COLO829 (cell line): ENCODE data around the gene NT5DC2.
A peak's percentile ranks its signal among the peaks of the same experiment; 100 is the strongest.

Source experiments
- DNase-seq: peaks from one replicate; pipeline ENCODE4 v3.0.0; 2012; ENCODE audit warnings: low spot score

NT5DC2 gene

GRCh38 chr3:52524752-52525679 is 8.6 kb downstream of the NT5DC2 start:
- no peak for DNase-seq

DNA sequence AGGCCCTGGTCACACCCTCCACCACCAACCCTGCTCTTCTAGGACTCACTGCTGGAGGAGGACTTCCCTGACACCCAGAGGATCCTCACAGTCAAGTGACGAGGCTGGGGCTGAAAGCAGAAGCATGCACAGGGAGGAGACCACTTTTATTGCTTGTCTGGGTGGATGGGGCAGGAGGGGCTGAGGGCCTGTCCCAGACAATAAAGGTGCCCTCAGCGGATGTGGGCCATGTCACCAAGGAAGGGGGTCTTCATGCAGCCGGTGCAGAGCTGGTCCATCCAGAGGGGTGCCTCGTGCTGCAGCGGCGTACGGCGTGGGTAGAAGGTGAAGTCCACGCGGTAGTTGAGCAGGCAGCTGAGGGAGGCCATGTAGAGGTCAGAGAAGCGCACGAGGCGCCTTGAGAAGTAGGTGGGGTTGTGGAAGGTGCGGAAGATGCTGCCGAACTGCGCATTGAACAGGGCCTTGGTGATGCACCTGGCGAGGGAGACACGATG is 9.4 kb downstream of the NT5DC2 start:
- DNase-seq = no peak

DNA sequence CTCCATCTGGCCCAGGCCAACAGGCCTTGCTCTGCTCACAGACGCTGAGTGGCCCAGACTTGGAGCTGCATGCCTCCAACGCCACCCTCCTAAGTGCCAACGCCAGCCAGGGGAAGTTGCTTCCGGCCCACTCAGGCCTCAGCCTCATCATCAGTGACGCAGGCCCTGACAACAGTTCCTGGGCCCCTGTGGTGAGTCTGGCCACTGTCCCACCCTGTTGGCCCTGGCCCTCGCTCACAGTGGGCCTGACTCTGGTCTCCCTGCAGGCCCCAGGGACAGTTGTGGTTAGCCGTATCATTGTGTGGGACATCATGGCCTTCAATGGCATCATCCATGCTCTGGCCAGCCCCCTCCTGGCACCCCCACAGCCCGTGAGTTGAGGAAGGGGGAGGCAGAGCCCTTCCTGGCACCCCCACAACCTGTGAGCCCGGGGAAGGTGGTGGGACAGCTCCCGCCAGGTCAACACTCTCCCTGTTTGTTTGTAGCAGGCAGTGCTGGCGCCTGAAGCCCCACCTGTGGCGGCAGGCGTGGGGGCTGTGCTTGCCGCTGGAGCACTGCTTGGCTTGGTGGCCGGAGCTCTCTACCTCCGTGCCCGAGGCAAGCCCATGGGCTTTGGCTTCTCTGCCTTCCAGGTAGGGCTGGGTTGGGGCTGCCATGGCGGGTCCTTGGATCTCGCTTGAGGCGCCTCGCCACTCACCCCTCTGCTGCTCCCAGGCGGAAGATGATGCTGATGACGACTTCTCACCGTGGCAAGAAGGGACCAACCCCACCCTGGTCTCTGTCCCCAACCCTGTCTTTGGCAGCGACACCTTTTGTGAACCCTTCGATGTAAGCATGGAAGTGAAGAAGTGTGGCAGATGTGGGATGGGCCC is 10.0 kb downstream of the NT5DC2 start:
- DNase-seq = no peak

GRCh38 chr3:52522651-52523251 is 10.9 kb downstream of the NT5DC2 start:
- no peak for DNase-seq

GRCh38 chr3:52521881-52522650 is 11.6 kb downstream of the NT5DC2 start:
- DNase-seq = no peak

GRCh38 chr3:52521488-52521824 is 12.2 kb downstream of the NT5DC2 start:
- DNase-seq = no peak

- no peak for DNase-seq
Measured at GRCh38 chr3:52520716-52521487, 12.8 kb downstream of the NT5DC2 start.

- no peak for DNase-seq
Measured at GRCh38 chr3:52520141-52520667, 13.5 kb downstream of the NT5DC2 start.

DNA sequence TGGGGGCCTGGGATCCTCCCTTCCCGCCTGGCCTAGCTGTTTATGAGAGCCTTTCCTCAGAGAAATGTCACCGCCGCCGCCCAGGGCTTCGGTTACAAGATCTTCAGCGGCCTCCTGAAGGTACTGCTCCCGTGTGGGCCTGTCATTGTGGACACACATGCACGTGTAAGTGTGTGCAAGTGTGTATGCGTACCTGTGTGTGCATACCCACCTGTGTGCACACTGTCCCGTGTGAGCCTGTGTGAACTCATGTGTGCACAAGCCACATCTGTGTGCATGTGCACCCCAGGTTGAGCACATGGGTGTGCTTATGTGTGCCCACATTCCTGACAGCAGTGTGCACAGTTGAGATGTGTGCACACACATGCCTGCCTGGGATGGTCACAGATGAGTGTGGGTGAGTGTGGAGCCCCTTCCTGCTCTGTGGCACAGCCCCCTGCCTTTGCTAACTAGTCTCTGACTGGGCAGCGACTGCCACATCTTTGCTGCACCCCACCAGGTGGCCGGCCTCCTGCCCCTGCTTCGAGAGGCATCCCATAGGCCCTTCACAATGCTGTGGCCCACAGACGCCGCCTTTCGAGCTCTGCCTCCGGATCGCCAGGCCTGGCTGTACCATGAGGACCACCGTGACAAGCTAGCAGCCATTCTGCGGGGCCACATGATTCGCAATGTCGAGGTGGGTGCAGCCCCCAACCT is 14.1 kb downstream of the NT5DC2 start:
- DNase-seq = no peak

DNA sequence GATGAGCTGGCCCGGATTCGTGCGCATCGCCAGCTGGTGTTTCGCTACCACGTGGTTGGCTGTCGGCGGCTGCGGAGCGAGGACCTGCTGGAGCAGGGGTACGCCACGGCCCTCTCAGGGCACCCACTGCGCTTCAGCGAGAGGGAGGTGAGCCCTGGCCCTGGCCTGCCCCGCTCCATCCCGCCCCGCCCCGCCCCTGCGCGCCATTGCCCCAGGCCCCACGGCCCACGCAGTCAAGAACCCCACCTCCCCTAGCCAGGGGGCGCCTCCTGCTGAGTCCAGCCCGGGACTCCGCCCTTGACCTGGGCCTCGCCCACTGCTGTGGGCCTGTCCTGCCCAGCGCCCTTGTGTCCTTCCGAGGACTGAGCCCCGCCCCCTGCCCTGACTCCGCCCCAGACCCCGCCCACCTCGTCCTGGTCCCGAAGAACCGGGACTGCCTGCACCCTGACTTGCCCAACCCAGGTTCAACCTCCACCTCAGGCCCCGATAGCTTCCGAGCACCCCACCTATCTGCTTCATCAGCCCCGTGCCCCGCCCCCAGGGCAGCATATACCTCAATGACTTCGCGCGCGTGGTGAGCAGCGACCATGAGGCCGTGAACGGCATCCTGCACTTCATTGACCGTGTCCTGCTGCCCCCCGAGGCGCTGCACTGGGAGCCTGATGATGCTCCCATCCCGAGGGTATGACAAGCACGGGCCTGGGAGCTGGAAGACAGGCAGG is 14.8 kb downstream of the NT5DC2 start:
- DNase-seq = peak; percentile 73

- no peak for DNase-seq
Measured at GRCh38 chr3:52517796-52518722, 15.6 kb downstream of the NT5DC2 start.

DNA sequence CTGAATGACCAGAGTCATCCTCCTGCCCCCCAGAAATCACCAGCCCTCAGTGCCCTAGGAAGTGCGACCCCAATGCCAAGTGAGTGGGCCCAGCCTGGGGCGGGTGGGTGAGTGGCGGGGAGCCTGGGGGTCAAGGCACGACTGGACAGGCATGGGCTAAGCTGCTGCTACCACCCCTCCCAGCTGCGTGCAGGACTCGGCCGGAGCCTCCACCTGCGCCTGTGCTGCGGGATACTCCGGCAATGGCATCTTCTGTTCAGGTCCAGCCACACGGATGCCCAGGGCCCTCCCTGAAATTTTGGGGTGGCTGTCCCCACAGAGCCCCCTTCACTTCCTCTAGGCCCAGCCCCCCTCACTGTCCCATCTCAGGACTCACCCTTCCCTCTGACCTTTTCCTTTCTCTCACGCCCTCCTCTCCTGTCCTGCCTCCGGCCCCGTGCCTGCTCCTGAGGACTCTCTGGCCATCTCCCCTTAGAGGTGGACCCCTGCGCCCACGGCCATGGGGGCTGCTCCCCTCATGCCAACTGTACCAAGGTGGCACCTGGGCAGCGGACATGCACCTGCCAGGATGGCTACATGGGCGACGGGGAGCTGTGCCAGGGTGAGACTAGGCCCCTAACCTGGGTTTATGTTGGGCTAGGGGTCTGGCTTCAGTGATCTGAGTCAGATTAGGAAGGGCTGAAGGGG is 17.0 kb downstream of the NT5DC2 start:
- no peak for DNase-seq

GRCh38 chr3:52515192-52515591 is 18.5 kb downstream of the NT5DC2 start:
- DNase-seq = no peak

GRCh38 chr3:52514576-52514975 is 19.1 kb downstream of the NT5DC2 start:
- DNase-seq = no peak

DNA sequence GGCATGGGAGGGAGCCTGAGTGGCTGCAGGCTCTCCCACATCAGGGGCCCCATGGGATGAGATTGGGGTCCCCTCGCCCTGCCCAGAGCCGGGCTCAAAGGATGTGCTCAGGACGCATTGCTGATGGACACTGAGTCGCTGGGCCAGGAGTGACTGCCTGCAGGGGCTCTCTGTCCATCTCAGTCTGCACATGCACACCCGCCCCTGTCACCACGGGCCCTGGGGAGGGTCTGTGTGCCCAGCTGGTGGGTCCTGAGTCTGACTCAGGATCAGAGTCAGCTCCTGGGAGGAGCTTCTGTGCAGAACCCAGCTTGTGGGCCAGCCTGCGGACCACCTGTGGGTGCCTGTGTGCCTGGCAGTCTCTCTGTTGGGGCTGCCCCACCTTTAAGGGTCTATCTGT is 20.4 kb downstream of the NT5DC2 start:
- no peak for DNase-seq

GRCh38 chr3:52512727-52513126 is 20.9 kb downstream of the NT5DC2 start:
- DNase-seq = no peak

DNA sequence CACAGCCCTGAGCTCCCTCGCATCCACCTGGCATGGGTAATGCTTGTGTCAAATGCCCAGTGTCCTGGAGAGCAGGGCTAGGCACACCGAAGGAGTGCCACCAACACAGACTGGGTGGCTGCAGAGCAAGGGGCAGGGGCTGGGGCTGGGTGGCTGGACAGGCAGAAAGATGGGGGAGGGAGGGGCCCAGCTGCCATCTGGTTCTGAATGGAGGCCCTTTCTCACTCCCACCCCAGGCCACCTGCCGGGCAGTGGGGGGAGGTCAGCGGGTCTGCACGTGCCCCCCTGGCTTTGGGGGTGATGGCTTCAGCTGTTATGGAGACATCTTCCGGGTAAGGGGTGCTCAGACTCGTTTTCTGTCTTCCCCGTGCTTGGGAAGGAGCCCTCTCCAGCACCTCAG is 21.6 kb downstream of the NT5DC2 start:
- DNase-seq = no peak

DNA sequence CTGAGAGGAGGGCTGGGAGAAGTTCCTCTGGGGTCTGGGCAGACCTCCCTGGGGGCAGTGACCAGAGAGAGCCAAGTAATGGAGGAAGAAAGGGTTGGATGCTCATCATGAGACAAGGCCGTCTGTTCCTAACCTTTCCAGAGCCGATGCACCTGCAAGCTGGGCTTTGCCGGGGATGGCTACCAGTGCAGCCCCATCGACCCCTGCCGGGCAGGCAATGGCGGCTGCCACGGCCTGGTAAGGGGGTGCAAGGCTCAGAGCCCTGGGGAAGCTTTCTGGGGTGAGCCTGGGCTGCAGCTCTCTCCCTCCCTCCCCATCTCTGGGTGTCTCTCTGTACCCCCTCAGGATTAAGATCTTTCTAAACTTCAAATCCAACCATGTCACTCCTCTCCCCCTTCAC is 22.1 kb downstream of the NT5DC2 start:
- no peak for DNase-seq
